HCT116 (cell line): ENCODE results near the gene DCAF17. TPM values are rescaled to one million over a fixed set of nuclear protein-coding genes. Genes with fewer than 3 reads are reported as not detected.

Experiments
- ATAC-seq: fragments of 200-7000 bp; cut with Tn5 transposase; 2 replicates; pipeline ENCODE4 v1.9.1; 2020; ENCODE audit warnings: mild to moderate bottlenecking, moderate library complexity
- BruUV-seq: library from RNA; stranded (reverse); fragments of 400-500 nt; replicated peaks from 2 replicates; lab custom pipeline; 2021; lab: Mats Ljungman, UMichigan
- CTCF ChIA-PET: fragments of 300-600 bp; sonication (Branson Sonifier 250); formaldehyde crosslinking; loops from one replicate; lab custom pipeline; 2021; ENCODE audit warnings: antibody characterized with exemption; lab: Charles Lee
- POLR2A ChIA-PET: fragments of 300-600, 350-600 bp; sonication (Branson Sonifier 250); formaldehyde crosslinking; loops from one replicate; lab custom pipeline; 2021; ENCODE audit warnings: antibody characterized with exemption; lab: Charles Lee
- RAD21 ChIA-PET, 2 experiments: fragments of 300-600 bp; sonication (Branson Sonifier 250); formaldehyde crosslinking; loops; one replicate each; lab custom pipeline; 2023; ENCODE audit warnings: low total read pairs in 2 of 2; ENCODE audit not compliant: uncharacterized antibody in 2 of 2, unreplicated experiment in 2 of 2, low non-redundant PET in 1 of 2; lab: Charles Lee
- DNase-seq: peaks from one replicate; pipeline ENCODE4 v3.0.0-alpha.2; 2010; ENCODE audit warnings: low read depth, low spot score
- H2AFZ ChIP-seq: fragments of 200-600 bp; shearing (Covaris generic), sonication (generic); 2 replicates; pipeline ENCODE4 v1.6.1; 2017; ENCODE audit warnings: low read depth, mixed run types, mixed read lengths, antibody characterized with exemption, low read length; ENCODE audit not compliant: poor library complexity, severe bottlenecking
- H3K27ac ChIP-seq: 2 replicates; pipeline ENCODE4 v1.5.1; 2012; ENCODE audit warnings: low read depth, low read length
- H3K27me3 ChIP-seq: fragments of 200-600 bp; sonication (generic); 2 replicates; pipeline ENCODE4 v1.6.1; 2016; ENCODE audit warnings: mixed run types, low read length, mixed read lengths; ENCODE audit not compliant: insufficient read depth
- H3K36me3 ChIP-seq, 2 experiments: fragments of 200-500 bp in 1 of 2; fragments of 200-600 bp in 1 of 2; sonication (Bioruptor generic) in 1 of 2; sonication (generic) in 1 of 2; 2 replicates each; pipeline versions ENCODE4 v1.5.1 to v1.6.1; 2014 to 2016; ENCODE audit warnings: low read length in 2 of 2, inconsistent platforms in 1 of 2, mixed read lengths in 1 of 2, mixed run types in 1 of 2; ENCODE audit not compliant: insufficient read depth in 2 of 2, control insufficient read depth in 1 of 2
- H3K4me1 ChIP-seq, 2 experiments: fragments of 200-600 bp in 1 of 2; sonication (generic) in 1 of 2; 2 replicates each; pipeline versions ENCODE4 v1.5.1 to v1.6.1; 2012 to 2017; ENCODE audit warnings: low read length in 2 of 2, inconsistent platforms in 1 of 2, mild to moderate bottlenecking in 1 of 2, mixed read lengths in 1 of 2, mixed run types in 1 of 2, moderate library complexity in 1 of 2; ENCODE audit not compliant: insufficient read depth in 2 of 2, control insufficient read depth in 1 of 2
- H3K4me2 ChIP-seq: fragments of 200-600 bp; sonication (generic); 2 replicates; pipeline ENCODE4 v1.6.1; 2017; ENCODE audit warnings: mixed run types, low read length, mixed read lengths
- H3K4me3 ChIP-seq, 2 experiments: fragments of 200-600 bp in 1 of 2; sonication (generic) in 1 of 2; replicated peaks in 1 of 2; 2 replicates each; pipeline ENCODE4 v1.5.1; 2011 to 2016; ENCODE audit warnings: low read length in 2 of 2, control low read depth in 1 of 2, low read depth in 1 of 2, mild to moderate bottlenecking in 1 of 2, mixed read lengths in 1 of 2, mixed run types in 1 of 2
- H3K79me2 ChIP-seq: fragments of 200-600 bp; sonication (generic); 2 replicates; pipeline ENCODE4 v1.6.1; 2017; ENCODE audit warnings: mild to moderate bottlenecking, mixed run types, low read length, moderate library complexity, mixed read lengths; ENCODE audit not compliant: insufficient read depth
- H3K9ac ChIP-seq: fragments of 200-600 bp; sonication (generic); 2 replicates; pipeline ENCODE4 v1.6.1; 2016; ENCODE audit warnings: low read length, mixed read lengths
- H3K9me2 ChIP-seq: fragments of 200-600 bp; sonication (generic), shearing (Covaris generic); 2 replicates; pipeline ENCODE4 v1.6.1; 2017; ENCODE audit warnings: mixed run types, mild to moderate bottlenecking, moderate library complexity; ENCODE audit not compliant: insufficient read depth
- H3K9me3 ChIP-seq, 2 experiments: fragments of 200-500 bp in 1 of 2; fragments of 200-600 bp in 1 of 2; sonication (Bioruptor generic) in 1 of 2; sonication (generic) in 1 of 2; 2 replicates each; pipeline ENCODE4 v1.6.1; 2014 to 2017; ENCODE audit warnings: low read length in 2 of 2, mixed read lengths in 2 of 2, inconsistent platforms in 1 of 2, low read depth in 1 of 2, mild to moderate bottlenecking in 1 of 2, mixed run types in 1 of 2, moderate library complexity in 1 of 2; ENCODE audit not compliant: control insufficient read depth in 1 of 2, insufficient read depth in 1 of 2
- H4K20me1 ChIP-seq: fragments of 200-600 bp; sonication (generic), shearing (Covaris generic); 2 replicates; pipeline ENCODE4 v1.6.1; 2017; ENCODE audit warnings: mixed run types, mild to moderate bottlenecking, moderate library complexity; ENCODE audit not compliant: insufficient read depth
- CBX3 ChIP-seq: IDR thresholded peaks from 2 replicates; pipeline ENCODE4 v1.6.1; 2012; ENCODE audit warnings: low read depth
- FOSL1 ChIP-seq: IDR thresholded peaks from 2 replicates; pipeline ENCODE4 v1.6.1; 2012; ENCODE audit warnings: low read depth
- JUND ChIP-seq: IDR thresholded peaks from 2 replicates; pipeline ENCODE4 v1.6.1; 2012
- SIN3A ChIP-seq: IDR thresholded peaks from 2 replicates; pipeline ENCODE4 v1.6.1; 2012; ENCODE audit warnings: low read depth
- SP1 ChIP-seq: IDR thresholded peaks from 2 replicates; pipeline ENCODE4 v1.6.1; 2012; ENCODE audit warnings: low read depth
- SRF ChIP-seq: IDR thresholded peaks from 2 replicates; pipeline ENCODE4 v1.6.1; 2012; ENCODE audit warnings: low read depth
- TCF7L2 ChIP-seq: IDR thresholded peaks from 2 replicates; pipeline ENCODE4 v1.7.0; 2011; ENCODE audit warnings: borderline replicate concordance, inconsistent platforms; ENCODE audit not compliant: insufficient read depth, insufficient read length; ENCODE audit errors: extremely low read depth
- ZNF274 ChIP-seq: fragments of 200-500 bp; sonication (Bioruptor generic); IDR thresholded peaks from 2 replicates; pipeline ENCODE4 v1.6.1; 2014; ENCODE audit warnings: mild to moderate bottlenecking, low read depth, low read length, inconsistent platforms
- intact Hi-C: fragments of 100-400 bp; cut with micrococcal nuclease; formaldehyde crosslinking; loops from 2 replicates; pipeline ENCODE4 v1.10.0; 2022
- total RNA-seq: library from RNA; stranded (reverse); gene quantifications from one replicate; pipeline ENCODE4 v1.2.1, GENCODE V29; 2021; ENCODE audit not compliant: unreplicated experiment
- TF ChIP-seq, protein P1 (sequence below): IDR thresholded peaks from 2 replicates; pipeline ENCODE4 v1.6.1; 2012
- TF ChIP-seq, protein P2 (sequence below), 3 experiments: fragments of 200-600 bp in 1 of 3; sonication (generic) in 1 of 3; IDR thresholded peaks in 2 of 3; conservative IDR thresholded peaks in 1 of 3; 2 replicates each; pipeline ENCODE4 v1.5.1; 2012 to 2017; ENCODE audit warnings: low read depth in 2 of 3, low read length in 2 of 3, antibody characterized with exemption in 1 of 3, borderline replicate concordance in 1 of 3, control low read depth in 1 of 3, mild to moderate bottlenecking in 1 of 3, mixed read lengths in 1 of 3, mixed run types in 1 of 3, moderate library complexity in 1 of 3; ENCODE audit not compliant: insufficient read depth in 1 of 3
- TF ChIP-seq, protein P3 (sequence below): IDR thresholded peaks from 2 replicates; pipeline ENCODE4 v1.6.1; 2012

Gene DCAF17
- total RNA-seq, 1 experiment from 2014 or later, result 17.7 TPM

DNA sequence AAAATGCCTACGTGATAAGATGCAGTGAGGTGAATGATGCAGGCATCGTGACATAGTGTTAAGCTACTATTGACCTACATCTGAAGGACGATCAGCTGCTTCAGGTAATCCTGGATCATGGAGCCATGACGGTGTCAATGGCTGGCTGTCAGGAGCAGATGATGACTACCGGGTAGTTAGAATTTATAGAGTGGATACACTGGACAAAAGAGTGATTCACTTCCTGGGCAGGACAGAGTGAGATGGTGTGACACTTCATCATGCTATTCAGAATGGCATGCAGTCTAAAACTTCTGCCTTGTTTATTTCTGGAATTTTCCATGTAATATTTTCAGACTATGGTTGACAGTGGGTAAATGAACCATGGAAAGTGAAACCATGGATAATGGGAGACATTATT is 29.8 kb upstream of the DCAF17 start:
- no peak overlapping the region for H3K9ac ChIP-seq
- no peak overlapping the region for H3K27ac ChIP-seq
- POLR2A ChIA-PET, result no interaction called here
- CTCF ChIA-PET, result no interaction called here
- peak; percentile 84 for ATAC-seq
- peaks cover 0 to 8% of the 10 kb centered on the region in 2 experiments; a peak in 1 of 4 replicates for H3K36me3 ChIP-seq
- DNase-seq, result peak; percentile 64
- H3K79me2 ChIP-seq, result peaks cover 78% of the 10 kb centered on the region
- TF ChIP-seq SIN3A, result peak; percentile 72
- 0 out of 2 replicates have a peak, but pooled peaks have one; percentile 35 for TF ChIP-seq SRF
- no peak for TF ChIP-seq TCF7L2
- TF ChIP-seq CBX3, result peak; percentile 64; the same call in 1 of the 2 replicates
- TF ChIP-seq, protein P1, sequence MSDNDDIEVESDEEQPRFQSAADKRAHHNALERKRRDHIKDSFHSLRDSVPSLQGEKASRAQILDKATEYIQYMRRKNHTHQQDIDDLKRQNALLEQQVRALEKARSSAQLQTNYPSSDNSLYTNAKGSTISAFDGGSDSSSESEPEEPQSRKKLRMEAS, result peak; percentile 34; the same call in 1 of the 2 replicates
- TF ChIP-seq, protein P2, sequence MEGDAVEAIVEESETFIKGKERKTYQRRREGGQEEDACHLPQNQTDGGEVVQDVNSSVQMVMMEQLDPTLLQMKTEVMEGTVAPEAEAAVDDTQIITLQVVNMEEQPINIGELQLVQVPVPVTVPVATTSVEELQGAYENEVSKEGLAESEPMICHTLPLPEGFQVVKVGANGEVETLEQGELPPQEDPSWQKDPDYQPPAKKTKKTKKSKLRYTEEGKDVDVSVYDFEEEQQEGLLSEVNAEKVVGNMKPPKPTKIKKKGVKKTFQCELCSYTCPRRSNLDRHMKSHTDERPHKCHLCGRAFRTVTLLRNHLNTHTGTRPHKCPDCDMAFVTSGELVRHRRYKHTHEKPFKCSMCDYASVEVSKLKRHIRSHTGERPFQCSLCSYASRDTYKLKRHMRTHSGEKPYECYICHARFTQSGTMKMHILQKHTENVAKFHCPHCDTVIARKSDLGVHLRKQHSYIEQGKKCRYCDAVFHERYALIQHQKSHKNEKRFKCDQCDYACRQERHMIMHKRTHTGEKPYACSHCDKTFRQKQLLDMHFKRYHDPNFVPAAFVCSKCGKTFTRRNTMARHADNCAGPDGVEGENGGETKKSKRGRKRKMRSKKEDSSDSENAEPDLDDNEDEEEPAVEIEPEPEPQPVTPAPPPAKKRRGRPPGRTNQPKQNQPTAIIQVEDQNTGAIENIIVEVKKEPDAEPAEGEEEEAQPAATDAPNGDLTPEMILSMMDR (IDR thresholded peaks at IDR 0.05 in 2 of 3, conservative IDR thresholded peaks at IDR 0.05 in 1 of 3; ENCODE audit: borderline replicate concordance in 1 of 3, insufficient read depth in 1 of 3, low read depth in 2 of 3, low read length in 2 of 3), result no peak
- peak; percentile 78 for TF ChIP-seq FOSL1
- TF ChIP-seq SP1, result peak; percentile 55; the same call in 1 of the 2 replicates
- TF ChIP-seq JUND, result peak; percentile 82
- TF ChIP-seq ZNF274, result no peak
- TF ChIP-seq, protein P3, sequence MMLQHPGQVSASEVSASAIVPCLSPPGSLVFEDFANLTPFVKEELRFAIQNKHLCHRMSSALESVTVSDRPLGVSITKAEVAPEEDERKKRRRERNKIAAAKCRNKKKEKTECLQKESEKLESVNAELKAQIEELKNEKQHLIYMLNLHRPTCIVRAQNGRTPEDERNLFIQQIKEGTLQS, result 0 out of 2 replicates have a peak, but pooled peaks have one; percentile 9
- no peaks in the 10 kb centered on the region for H3K9me2 ChIP-seq
- H3K4me3 ChIP-seq, result no peak overlapping the region
- no peaks in the 10 kb centered on the region for H3K27me3 ChIP-seq
- H2AFZ ChIP-seq, result no peak overlapping the region
- H3K4me1 ChIP-seq, result peaks cover 0 to 17% of the 10 kb centered on the region in 2 experiments; a peak in 2 of 4 replicates
- RAD21 ChIA-PET, result no interaction called here
- intact Hi-C loops, result no loop called here
- H4K20me1 ChIP-seq, result no peaks in the 10 kb centered on the region
- 0 out of 4 replicates have a peak, but pooled peaks cover 0 to 3% of the 10 kb centered on the region in 2 experiments for H3K9me3 ChIP-seq
- no TSS peak for BruUV-seq
- H3K4me2 ChIP-seq, result peak overlapping the region; percentile 46
